Stimulated activated CD8-positive, alpha-beta memory T cell treated with anti-CD3 and anti-CD28 coated beads, Interleukin-15, amount 100 ng/mL, for 48 hours (primary cell): ENCODE results near the gene FOXK1.
A peak's percentile ranks its signal among the peaks of the same experiment; 100 is the strongest.
"Not testable (repeated sequence)": the region's sequence is repeated elsewhere in the genome, so short reads cannot be mapped to it uniquely, and the experiment has no call there.

Experiments
- DNase-seq, 2 donors: peaks; one replicate each; pipeline ENCODE4 v3.0.0-alpha.2; 2020; ENCODE audit warnings: low read depth in 2 of 2

The FOXK1 gene

DNA sequence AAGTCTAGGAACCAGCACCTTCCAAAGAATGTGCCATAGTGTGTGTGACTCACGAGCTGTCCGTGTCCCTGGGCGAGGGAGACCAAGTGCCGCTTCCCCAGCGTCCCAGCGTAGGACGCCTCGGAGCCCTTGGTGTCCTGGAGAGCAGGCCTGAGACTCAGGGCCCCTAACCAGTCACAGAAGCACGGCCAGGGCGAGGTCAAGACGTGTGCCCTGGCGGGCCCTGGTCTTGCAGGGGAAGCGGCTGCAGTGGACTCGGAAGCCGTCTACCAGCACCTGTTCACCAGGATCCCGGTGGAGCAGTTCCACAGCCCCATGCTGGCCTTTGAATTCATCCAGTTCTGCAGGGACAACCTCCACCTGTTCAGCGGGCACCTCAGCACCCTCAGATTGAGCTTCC is 103.9 kb downstream of the FOXK1 start:
- no peak for DNase-seq

DNA sequence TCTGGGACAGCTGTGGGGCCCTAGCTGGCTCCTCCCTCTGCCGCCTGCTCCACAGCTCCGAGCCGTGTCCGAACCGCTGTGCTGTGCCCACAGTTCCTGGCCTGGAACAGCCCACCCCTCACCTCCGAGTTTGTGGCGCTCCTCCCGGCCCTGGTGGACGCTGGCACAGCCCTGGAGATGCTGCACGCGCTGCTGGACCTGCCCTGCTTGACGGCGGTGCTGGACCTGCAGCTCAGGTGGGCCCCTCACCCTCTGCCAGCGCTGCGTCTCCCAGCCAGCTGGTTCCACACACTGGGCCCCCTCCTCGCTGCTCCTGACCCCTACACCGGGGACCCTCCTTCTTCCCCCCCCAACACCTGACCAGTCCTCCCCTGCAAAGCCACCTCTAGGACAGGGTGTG is 105.4 kb downstream of the FOXK1 start:
- DNase-seq = no peak

DNA sequence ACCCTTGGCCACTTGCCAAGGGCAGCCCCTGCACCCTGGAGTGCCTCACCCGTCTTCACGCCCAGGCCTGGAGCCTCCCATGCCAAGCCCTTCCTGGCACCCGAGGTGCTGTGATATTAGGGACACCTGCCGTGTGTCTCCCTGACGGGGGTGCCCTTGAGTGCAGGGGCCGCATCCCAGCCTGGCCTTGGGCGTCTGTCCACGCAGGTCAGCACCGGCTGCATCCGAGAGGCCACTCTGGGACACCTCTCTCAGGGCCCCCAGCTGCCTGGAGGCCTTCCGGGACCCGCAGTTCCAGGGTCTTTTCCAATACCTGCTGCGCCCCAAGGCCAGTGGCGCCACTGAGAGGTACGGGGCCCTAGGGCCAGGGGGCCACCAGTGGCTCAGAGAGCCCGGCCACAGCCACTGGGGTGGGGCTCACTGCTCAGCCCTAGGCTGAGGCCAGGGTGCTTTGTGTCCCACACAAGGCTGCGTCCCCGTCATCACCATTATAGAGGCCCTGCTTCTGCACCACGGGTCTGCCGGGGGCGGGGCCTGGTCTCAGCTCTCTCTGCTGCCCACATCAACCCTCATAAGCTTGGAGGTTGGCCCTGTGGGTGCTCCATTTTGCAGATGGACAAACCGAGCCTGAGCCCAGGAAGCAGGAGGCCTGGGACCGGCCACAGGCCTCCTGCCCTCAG is 106.0 kb downstream of the FOXK1 start:
- no peak for DNase-seq

DNA sequence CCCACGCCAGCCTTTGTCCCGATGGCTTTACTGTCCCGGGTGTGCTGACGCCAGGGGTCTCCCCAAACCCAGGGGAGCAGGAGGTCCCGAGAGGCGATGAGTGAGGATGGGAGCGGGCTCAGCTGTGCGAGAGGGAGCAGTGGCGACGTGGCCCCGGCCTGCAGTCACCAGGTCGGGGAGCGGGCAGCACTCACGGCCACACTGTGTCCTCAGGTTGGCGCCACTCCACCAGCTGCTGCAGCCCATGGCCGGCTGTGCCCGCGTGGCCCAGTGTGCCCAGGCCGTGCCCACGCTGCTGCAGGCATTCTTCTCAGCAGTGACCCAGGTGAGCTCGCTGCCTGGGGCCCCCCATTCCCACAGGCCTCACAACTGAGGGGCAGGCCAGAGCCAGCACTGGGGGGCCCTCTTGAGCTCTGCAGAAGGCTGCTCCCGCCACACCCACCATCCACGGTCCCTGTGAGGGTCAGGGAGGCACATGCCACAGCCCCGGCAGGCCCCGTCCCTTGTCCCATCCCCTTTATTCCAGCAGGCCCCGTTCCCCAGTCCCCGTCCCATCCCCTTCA is 106.6 kb downstream of the FOXK1 start:
- no peak for DNase-seq

DNA sequence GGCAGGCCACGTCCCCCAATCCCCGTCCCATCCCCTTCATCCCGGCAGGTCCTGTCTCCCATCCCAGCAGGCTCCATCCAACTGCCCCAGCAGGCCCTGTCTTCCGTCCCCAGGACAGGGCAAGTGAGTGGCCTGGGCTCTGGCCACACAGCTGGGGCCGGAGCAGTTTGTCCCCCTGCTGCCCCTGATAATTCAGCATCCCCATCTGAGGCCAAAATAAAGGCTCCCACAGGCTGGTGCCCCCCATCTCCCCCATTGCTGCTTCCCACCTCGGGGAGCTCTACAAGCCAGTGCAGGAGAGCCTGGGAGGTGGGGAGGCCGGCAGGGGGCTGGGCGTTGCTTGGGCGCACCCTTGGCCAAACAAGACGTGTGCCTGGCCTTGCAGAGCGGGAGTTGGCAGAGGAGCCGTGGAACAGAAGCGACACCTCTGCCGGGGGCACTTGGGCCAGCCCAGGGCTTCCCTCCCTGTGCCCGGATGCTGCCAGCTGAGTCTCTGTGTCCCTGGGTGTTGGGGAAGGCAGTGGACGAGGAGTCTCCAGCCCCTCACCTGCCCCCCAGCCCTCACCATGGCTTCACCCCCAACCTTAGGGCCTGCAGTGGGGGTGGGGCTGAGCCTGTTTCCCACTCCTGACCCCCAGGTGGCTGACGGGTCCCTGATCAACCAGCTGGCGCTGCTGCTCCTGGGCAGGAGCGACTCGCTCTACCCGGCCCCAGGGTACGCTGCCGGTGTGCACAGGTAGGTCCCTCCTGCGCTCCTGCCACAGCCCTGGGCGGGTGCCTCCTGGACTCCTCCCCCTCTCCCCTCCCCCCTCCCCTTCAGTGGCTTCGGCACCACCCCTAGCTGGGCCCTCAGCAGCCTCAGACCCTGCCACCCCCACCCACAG is 107.3 kb downstream of the FOXK1 start:
- DNase-seq = no peak

DNA sequence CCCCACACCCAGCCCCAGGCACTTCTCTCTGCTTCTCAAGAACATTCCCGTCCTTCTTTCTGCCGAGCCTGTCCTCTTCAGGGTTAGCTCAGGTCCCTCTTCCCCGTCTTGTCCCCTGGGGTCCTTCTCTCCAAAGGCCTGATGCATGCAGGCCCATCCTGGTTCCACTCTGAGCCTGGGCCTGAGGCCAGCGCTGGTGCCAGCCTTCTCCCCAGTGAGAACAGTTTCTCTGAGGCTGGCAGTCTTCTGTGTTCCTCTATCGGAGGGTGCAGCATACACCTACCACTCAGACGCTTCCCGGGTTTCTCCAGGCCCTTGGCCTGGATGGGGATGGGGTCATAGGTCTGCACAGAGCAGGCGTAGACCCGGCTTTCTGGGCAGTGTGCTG is 108.0 kb downstream of the FOXK1 start:
- no peak for DNase-seq

DNA sequence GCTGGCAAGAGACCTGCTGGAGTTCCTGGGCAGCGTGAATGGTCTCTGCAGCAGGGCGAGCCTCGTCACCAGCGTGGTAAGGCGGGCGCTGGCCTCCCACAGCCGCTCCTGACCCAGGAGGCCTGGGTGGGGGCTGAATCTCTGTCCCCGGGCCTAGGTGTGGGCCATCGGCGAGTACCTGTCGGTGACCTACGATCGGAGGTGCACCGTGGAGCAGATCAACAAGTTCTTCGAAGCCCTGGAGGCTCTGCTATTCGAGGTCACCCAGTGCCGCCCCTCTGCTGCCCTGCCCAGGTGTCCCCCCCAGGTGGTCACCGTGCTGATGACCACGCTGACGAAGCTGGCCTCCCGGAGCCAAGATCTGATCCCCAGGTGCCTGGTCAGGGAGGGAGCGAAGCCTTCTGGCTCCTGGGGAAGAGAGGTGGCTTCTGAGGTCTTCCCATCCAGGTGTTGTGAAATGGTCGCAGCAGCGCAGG is 108.5 kb downstream of the FOXK1 start:
- DNase-seq = no peak

DNA sequence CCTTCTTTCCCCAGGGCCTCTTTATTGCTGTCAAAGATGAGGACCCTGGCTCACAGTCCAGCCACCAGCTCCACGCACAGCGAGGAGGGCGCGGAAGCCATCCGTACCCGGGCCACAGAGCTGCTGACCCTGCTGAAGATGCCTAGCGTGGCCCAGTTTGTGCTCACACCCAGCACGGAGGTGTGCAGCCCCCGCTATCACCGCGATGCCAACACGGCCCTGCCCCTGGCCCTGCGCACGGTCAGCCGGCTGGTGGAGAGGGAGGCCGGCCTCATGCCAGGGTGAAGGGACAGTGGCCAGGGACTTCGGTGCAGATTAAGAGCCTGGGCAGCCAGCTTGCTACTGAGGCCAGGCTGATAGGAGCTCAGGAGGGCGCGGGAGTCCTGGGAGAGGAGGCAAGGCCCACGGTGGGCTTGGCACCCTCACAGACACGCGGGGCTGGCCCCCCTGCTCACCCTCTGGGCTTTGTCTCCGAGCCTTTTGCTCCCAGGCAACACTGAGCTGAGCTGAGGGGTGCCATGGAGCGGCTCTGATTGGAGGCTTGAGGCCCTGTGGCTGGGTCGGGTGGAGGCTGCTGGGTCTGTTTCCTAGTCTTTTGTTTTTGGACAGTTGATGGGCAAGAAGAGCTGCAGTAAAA is 109.1 kb downstream of the FOXK1 start:
- DNase-seq = no peak

DNA sequence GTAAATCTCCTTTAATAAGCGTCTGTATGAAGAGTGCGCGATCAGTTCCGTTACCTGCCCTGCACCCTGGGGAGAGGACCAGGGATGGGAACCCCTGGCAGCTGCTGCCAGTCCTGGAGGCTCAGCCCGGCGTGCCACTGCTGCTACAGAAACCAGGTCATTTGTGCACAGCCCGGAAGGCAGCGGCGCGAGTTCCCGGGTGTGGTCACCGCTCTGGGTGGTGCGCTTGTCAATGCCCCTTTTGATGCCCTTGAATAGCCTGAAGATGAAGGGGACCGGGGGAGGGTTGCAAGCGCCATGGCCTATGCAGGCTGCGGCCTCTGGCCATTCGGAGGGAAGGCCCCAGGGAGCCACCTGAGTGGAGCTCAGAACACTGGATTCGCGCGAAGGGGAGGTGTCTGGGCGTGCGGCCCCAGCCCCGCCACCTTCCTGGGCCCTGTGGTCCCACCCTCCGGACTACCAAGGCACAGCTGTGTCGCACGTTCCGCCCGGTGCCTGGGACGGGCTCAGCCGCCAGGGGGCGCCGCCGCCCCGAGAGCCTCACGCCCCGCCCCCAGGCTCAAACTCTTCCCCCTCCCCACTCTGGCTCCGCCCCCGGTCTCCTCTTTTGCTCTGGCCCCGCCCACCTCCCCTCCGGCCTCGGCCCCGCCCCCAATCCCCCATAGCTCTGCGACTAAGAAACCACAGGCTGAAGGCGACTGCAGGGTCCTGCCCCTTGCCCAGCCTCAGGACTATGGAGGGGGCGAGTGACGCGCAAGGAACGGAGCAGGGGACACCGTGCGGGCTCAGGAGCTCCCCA is 109.8 kb downstream of the FOXK1 start:
- peak; percentile 68 to 72 for DNase-seq

DNA sequence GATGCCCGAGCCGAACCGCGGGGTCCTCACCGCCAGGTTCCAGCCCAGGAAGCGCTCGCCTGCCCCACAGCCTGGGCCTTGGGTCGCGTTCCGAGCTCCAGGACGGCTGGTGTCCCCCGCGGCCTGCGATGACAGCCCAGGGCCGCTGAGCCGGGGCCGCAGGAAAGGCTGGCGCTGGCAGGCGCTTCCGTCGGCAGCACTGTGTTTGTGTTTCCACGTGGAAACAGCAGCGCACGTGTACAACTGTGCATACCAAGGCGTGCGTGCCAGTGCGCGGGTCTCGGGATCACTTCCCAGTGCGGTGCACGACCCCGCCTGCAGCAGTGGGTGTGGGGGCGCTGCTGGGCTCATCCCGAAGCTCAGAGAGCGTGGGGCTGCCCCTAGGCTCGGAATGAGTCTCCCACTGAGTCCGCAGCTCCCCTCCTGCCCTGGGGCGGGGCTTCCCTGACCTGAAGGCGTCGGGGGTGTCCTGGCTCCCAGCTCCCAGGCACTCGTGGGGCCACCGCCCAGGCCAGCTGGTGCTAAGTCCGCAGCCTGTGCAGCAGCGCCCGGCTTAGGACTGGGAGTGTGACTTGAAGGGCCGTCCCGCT is 110.5 kb downstream of the FOXK1 start:
- DNase-seq = no peak

DNA sequence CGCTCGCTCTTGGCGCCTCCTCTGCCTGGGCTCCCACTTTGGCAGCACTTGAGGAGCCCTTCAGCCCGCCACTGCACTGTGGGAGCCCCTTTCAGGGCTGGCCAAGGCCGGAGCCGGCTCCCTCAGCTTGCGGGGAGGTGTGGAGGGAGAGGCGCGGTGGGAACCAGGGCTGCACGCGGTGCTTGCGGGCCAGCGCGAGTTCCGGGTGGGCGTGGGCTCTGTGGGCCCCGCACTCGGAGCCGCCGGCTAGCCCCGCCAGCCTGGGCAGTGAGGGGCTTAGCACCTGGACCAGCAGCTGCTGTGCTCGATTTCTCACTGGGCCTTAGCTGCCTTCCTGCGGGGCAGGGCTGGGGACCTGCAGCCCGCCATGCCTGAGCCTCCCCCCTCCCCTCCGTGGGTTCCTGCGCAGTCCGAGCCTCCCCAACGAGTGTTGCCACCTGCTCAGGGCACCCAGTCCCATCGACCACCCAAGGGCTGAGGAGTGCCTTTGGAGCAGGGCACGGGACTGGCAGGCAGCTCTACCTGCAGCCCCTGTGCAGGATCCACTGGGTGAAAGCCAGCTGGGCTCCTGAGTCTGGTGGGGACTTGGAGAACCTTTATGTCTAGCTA is 111.4 kb downstream of the FOXK1 start:
- DNase-seq = not testable (repeated sequence)

DNA sequence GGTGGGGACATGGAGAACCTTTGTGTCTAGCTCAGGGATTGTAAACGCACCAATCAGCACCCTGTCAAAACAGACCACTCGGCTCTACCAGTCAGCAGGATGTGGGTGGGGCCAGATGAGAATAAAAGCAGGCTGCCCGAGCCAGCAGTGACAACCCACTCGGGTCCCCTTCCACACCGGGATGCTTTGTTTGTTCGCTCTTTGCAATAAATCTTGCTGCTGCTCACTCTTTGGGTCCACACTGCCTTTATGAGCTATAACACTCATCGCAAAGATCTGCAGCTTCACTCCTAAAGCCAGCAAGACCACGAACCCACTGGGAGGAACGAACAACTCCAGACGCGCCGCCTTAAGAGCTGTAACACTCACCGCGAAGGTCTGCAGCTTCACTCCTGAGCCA is 112.1 kb downstream of the FOXK1 start:
- not testable (repeated sequence) for DNase-seq

DNA sequence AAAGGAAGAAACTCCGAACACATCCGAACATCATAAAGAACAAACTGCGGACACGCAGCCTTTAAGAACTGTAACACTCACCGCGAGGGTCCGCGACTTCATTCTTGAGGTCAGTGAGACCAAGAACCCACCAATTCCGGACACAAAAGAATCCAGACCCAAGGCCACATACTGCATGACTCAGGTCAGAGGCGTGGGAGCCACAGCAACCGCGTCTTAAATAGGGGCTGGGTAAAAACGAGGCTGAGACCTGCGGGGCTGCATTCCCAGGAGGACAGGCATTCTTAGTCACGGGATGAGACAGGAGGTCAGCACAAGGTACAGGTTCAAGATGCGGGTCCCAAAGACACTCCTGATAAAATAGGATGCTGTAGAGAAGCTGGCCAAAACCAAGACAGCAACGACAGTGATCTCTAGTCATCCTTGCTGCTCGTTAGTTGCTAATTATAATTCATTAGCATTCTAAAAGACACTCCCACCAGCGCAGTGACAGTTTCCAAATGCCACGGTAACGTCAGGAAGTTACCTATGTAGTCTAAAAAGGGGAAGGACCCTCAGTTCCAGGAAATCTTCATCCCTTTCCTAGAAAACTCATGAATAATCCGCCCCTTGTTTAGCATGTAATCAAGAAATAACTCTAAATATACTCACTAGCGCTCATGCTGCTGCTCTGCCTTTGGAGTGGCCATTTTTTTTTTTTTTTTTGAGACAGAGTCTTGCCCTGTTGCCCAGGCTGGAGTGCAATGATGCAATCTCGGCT is 112.7 kb downstream of the FOXK1 start:
- DNase-seq = no peak

DNA sequence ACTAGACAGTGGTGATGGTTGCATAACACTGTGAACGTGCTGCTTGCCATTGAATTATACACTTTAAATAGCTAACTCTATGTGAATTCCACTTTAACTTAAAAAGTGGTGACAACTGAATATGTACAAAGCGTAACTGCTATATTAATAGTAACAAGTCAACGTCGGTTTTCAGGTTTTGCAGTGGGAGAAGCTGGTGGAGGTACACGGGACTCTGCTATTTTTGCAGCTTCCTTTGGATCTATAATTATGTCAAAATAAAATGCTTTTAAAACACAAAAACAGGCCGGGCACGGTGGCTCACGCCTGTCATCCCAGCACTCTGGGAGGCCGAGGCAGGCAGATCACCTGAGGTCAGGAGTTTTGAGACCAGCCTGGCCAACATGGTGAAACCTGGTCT is 114.4 kb downstream of the FOXK1 start:
- DNase-seq = no peak

DNA sequence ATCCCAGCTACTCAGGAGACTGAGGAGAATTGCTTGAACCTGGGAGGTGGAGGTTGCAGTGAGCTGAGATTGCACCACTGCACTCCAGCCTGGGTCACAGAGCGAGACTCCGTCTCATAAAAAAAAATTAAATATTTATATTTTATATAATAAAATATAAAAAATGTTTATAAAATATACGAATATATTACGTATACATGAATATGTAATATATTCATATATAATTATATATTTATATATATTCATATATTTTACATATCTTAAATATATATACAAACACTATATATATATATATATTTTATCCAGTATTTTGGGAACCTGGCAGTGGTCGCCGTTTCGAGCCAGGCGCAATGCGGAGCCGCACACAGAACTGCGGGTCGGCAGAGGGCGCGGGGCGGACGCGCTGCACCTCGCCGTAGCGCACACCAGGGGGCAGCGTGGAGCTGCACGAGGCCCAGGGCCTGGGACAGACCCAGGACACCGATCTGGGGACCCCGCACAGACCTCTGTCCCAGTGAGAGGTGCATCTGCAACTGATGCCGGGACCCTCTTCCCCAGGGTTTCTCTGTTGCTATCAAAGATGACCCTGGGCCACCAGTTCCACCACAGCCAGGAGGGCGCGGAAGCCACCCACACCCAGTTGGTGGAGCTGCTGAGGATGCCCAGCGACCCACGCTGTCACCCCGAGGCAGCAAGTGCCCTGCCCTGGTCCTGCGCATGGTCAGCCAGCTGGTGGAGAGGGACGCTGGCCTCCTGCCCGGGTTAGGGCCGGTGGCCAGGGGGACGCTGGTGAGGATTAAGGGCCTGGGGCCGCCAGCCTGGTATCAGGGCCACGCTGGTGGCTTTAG is 116.0 kb downstream of the FOXK1 start:
- DNase-seq = peak; percentile 37 to 48

DNA sequence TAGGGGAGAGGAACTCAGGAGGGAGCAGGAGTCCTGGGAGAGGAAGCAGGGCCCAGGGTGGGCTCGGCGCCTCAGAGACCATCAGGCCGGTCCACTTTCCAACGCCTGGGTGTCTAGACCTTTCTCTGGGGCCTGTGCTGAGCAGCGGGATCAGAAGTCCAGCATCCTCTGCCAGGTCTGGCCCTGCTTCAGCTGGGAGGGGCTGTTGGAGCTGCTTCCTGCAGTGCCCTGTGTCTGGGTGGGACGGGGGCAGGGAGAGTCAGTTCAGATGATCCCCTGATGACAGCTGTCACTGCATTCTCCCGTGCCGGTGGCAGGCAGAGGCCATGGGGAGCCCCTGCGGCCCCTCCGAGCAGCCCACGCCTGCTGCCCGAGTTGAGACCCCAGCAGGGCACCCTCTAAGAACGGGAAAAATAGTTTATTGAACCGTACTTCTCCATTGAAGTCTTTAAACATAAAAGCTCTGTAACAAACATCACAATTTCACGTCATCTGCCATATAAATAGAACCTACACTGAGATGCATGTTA is 116.7 kb downstream of the FOXK1 start:
- DNase-seq = no peak

DNA sequence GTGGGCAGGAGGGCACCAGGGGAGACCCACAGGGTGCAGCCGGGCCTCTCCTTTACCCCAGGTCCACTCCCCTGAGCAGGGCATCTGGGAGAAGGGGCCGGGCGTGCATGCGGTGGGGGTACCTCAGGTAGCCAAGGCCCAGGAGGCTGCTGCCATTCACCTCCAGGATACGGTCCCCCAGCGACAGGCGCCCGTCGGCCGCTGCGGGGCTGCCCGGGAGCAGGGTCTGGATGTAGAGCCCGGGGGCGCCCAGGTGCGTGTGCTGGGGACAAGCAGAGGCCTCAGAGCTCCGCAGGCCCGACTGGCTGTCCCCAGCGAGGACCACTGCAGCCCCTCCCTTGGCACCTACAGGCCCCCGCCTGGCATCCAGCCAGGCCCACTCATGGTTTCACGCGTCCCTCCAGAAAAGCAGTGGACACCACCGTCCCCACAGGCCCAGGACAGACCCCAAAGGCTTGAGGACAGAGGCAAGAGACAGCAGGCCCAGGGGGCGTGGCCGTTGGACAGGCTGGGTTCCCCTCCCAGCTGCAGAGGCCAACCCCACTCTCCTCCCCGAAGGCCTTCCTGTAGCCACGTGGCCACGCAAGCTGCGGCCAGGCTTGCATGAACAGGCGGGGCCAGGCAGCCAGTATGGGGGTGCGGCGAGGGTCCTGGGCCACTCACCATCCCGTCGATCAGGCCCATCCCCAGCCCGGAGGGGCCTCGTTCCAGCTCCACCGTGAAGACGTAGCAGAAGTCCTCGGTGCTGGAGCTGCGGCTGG is 117.6 kb downstream of the FOXK1 start:
- DNase-seq = no peak

DNA sequence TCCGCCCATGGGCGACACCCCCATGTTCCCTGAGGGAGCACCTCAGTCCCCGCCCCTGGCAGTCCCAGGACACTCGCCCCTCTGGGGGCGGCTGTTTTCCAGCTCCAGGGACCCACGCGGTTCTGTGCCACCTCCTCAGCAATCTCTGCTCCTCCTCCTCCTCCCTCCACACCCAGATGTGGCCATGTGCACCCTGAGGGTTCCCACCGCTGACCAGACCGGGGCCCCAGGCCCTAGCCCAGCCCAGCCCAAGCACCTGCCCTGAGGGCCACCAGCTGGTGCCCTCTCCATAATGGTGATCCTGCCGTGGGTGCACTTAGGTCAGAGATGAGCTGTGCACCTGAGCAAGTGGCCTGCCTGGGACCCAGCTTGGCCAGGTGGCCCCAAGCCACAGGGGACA is 118.4 kb downstream of the FOXK1 start:
- no peak for DNase-seq
